Body of pancreas (tissue), 4 donors: ENCODE measurements around the gene CNNM3. TPM values are rescaled to one million over a fixed set of nuclear protein-coding genes. Genes with fewer than 3 reads are reported as not detected.

ENCODE experiments used
- ATAC-seq: fragments of 150-250 bp; one replicate; pipeline ENCODE4 v1.9.1; 2016
- DNase-seq, 4 donors: peaks; one replicate each; pipeline ENCODE4 v3.0.0-alpha.2; 2019
- H3K27ac ChIP-seq, 4 donors: fragments of 200-600 bp; sonication (generic); 1 replicate in 3 of 4; 2 replicates in 1 of 4; pipeline versions ENCODE4 v1.5.1 to v1.6.1; 2016 to 2019; ENCODE audit warnings: mild to moderate bottlenecking in 1 of 4, mixed read lengths in 1 of 4, moderate library complexity in 1 of 4
- H3K27me3 ChIP-seq, 2 donors: fragments of 200-600 bp; sonication (generic); one replicate each; pipeline ENCODE4 v1.6.0; 2016; ENCODE audit warnings: mild to moderate bottlenecking in 1 of 2
- H3K36me3 ChIP-seq, 2 donors: fragments of 200-600 bp; sonication (generic); replicated peaks in 1 of 2; 2 replicates each; pipeline ENCODE4 v1.5.1; 2016; ENCODE audit warnings: low read depth in 2 of 2; ENCODE audit not compliant: insufficient read depth in 1 of 2
- H3K4me1 ChIP-seq: fragments of 200-600 bp; sonication (generic); one replicate; pipeline ENCODE4 v1.6.0; 2016
- H3K4me3 ChIP-seq, 2 donors: fragments of 200-600 bp; sonication (generic); 1 replicate in 1 of 2; 2 replicates in 1 of 2; pipeline ENCODE4 v1.5.1; 2016 to 2019
- H3K9me3 ChIP-seq, 3 donors: fragments of 200-600 bp; sonication (generic); 1 replicate in 2 of 3; 2 replicates in 1 of 3; pipeline ENCODE4 v1.5.1; 2016
- POLR2A ChIP-seq, 3 donors: fragments of 450-650 bp; IDR thresholded peaks; one replicate each; pipeline ENCODE4 v1.6.1; 2016; ENCODE audit warnings: antibody characterized with exemption in 3 of 3, mild to moderate bottlenecking in 2 of 3
- WGBS, 2 donors: methylation state at CpG; one replicate each; pipeline ENCODE4 v1.1.5; 2017; 5-methylcytosine and 5-hydroxymethylcytosine counted together
- intact Hi-C: fragments of 100-400 bp; cut with DNase I; formaldehyde crosslinking; loops from one replicate; pipeline ENCODE4 v1.15.1; 2023
- total RNA-seq, 2 donors: library from RNA; depleted of rRNA; stranded (reverse); fragments of >200 nt; gene quantifications; one replicate each; pipeline ENCODE4 v1.1.0, GENCODE V29; 2016
- TF ChIP-seq, protein P1 (sequence below), 7 experiments: fragments of 450-650 bp in 4 of 7; fragments of 200-600 bp in 3 of 7; sonication (generic) in 3 of 7; IDR thresholded peaks; one replicate each; pipeline ENCODE4 v1.5.1; 2016 to 2019; ENCODE audit warnings: antibody characterized with exemption in 7 of 7

CNNM3 gene
- total RNA-seq, 2 donors from 2014 or later, result 18.2 to 57.7 TPM

DNA sequence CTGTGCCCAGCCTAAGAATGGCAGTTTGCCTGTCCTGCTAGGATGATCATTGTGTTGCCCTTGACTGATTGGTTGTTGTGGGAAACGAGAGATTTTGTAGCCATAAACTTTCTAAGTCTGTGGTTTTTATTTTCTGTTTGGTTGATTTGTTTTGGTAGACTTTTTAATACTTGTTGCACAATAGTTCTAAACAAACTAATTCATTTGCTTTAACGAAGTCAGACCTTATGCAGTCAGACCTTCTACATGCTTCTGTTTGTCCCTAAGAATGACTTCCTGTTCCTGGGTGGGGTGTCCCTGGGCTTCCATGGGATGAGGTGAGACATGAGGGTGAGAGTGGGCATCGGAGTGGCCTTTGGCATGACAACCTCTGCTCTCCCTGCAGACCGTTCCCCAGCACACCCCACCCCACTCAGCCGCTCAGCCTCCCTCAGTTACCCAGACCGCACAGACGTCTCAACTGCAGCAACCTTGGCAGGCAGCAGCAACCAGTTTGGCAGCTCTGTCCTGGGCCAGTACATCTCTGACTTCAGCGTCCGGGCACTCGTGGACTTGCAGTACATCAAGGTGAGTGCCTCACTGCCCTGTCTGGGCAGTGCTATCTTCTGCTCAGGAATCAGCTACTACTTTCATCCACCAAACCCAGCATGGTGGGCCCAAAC, 7.8 kb upstream of the CNNM3 start:
- no peak overlapping the region for H3K4me3 ChIP-seq
- DNase-seq, result peak in 2 of 4 donors; percentile 45 to 60
- peak; percentile 45 for ATAC-seq
- no peaks in the 10 kb centered on the region for H3K9me3 ChIP-seq
- peak overlapping the region in 2 of 4 donors; percentile 20 to 21 for H3K27ac ChIP-seq
- 63 to 70% methylated on average over 3 to 10 of the region's 10 CpGs for WGBS, 2 donors
- H3K27me3 ChIP-seq, result no peaks in the 10 kb centered on the region
- no peaks in the 10 kb centered on the region for H3K36me3 ChIP-seq
- intact Hi-C loops, result no loop called here
- no peaks in the 10 kb centered on the region for H3K4me1 ChIP-seq
- TF ChIP-seq, protein P1, sequence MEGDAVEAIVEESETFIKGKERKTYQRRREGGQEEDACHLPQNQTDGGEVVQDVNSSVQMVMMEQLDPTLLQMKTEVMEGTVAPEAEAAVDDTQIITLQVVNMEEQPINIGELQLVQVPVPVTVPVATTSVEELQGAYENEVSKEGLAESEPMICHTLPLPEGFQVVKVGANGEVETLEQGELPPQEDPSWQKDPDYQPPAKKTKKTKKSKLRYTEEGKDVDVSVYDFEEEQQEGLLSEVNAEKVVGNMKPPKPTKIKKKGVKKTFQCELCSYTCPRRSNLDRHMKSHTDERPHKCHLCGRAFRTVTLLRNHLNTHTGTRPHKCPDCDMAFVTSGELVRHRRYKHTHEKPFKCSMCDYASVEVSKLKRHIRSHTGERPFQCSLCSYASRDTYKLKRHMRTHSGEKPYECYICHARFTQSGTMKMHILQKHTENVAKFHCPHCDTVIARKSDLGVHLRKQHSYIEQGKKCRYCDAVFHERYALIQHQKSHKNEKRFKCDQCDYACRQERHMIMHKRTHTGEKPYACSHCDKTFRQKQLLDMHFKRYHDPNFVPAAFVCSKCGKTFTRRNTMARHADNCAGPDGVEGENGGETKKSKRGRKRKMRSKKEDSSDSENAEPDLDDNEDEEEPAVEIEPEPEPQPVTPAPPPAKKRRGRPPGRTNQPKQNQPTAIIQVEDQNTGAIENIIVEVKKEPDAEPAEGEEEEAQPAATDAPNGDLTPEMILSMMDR (IDR thresholded peaks at IDR 0.05), result no peak
- TF ChIP-seq POLR2A (IDR thresholded peaks at IDR 0.05), result no peak

DNA sequence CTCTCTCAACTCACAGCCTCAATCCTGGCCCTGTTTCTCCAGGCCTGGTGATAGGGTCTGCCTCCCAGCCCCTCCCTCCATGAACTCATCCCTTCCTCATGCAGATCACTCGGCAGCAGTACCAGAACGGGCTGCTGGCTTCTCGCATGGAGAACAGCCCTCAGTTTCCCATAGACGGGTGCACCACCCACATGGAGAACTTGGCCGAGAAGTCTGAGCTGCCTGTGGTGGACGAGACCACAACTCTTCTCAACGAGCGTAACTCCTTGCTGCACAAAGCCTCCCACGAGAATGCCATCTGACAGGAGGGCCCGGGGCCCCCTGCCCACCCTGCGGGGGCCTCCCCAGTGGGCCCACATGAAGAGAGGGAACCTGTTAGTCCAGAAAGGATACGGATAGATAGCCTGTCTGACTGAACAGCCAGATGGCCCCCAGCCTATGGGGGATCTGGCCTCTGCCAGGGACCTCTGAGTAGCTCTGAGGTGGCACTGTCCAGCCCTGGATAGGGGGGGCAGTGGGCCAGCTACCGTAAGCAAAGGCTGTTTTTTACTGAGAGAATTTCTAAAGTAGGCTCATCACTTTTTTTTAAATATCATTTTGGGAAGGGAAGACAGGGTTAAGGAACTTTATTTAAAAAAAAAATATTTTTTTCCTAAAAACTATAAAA, 6.7 kb upstream of the CNNM3 start:
- H3K27ac ChIP-seq, result no peak overlapping the region
- no peaks in the 10 kb centered on the region for H3K9me3 ChIP-seq
- 88 to 89% methylated on average over 11 to 13 of the region's 13 CpGs for WGBS, 2 donors
- DNase-seq, result no peak
- no peaks in the 10 kb centered on the region for H3K27me3 ChIP-seq
- H3K36me3 ChIP-seq, result no peaks in the 10 kb centered on the region
- no peak for TF ChIP-seq POLR2A (IDR thresholded peaks at IDR 0.05)
- TF ChIP-seq, protein P1 (IDR thresholded peaks at IDR 0.05), result no peak
- intact Hi-C loops, result no loop called here
- ATAC-seq, result no peak
- no peaks in the 10 kb centered on the region for H3K4me1 ChIP-seq
- no peak overlapping the region for H3K4me3 ChIP-seq

DNA sequence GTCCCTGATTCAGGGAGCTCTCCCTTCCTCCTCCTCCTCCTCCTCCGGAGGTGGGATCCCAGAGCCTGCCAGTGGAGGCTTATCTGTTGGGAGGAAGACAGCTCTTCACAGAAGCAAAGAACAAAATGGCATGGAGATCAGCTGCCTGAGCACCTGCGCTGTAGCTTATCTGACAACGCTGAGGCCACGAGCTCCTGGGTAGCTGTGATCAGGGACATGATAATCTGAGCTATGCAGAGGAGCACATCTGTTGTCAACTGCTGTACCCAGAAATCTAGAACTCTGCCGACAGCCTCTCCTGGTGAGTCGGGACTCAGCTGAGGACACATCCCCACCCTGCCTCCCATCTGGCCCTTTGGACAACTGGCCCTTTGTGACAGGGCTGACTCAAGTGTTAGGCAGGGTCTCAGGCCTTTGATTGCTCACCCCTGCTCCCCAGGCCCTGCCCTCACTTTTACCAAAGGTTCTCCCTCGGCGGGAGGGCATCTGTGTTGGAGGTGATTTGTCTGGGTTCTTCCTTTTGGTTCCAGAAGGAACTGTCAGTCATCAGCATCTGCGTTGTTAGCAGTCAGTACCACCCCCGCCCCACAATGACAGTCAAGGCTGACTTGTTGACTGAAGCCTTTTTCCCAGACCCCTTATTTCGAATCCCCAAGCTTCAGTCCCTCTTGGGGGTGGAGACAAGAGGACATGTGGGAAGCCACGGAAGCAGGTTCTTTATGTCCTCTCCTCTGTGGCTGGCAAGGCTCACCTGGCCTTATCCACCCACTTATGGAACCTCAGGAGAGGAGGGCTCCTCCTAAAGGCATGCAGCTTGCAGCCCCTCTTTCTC, 5.9 kb upstream of the CNNM3 start:
- H3K4me1 ChIP-seq, result peaks cover 4% of the 10 kb centered on the region
- no peak for ATAC-seq
- no peak overlapping the region for H3K4me3 ChIP-seq
- no peak for DNase-seq
- no peak overlapping the region for H3K27ac ChIP-seq
- no peaks in the 10 kb centered on the region for H3K9me3 ChIP-seq
- 82 to 85% methylated on average over 10 to 12 of the region's 12 CpGs for WGBS, 2 donors
- H3K36me3 ChIP-seq, result no peaks in the 10 kb centered on the region
- H3K27me3 ChIP-seq, result no peaks in the 10 kb centered on the region
- intact Hi-C loops, result no loop called here
- TF ChIP-seq, protein P1 (IDR thresholded peaks at IDR 0.05), result no peak
- TF ChIP-seq POLR2A (IDR thresholded peaks at IDR 0.05), result no peak

DNA sequence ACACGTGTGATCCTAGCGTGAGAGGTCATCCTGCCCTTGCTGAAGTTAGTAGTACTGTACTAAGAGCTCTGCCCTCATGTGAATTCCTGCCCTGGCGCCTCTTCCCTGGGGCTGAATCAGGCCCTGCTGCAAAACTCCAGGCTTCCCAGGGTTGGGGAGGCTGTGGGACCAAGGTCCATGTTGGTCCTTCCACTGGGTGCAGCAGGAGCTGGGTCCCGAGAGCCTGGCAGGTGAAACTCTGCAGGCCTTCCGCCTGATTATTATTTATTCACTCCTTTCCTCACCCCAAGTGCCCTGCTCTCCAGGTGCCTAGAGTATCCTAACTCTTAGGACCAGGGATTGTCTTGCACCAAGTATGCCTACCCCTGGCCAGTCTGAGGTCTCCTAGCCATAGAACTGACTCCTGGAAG, 5.3 kb upstream of the CNNM3 start:
- H3K27ac ChIP-seq, result no peak overlapping the region
- H3K4me3 ChIP-seq, result no peak overlapping the region
- H3K4me1 ChIP-seq, result peaks cover 7% of the 10 kb centered on the region
- intact Hi-C loops, result no loop called here
- TF ChIP-seq, protein P1 (IDR thresholded peaks at IDR 0.05), result no peak
- DNase-seq (no peak), ATAC-seq (no peak)
- H3K27me3 ChIP-seq, result no peaks in the 10 kb centered on the region
- no peaks in the 10 kb centered on the region for H3K36me3 ChIP-seq
- WGBS, 2 donors, result 79 to 93% methylated on average over 3 to 5 of the region's 5 CpGs
- H3K9me3 ChIP-seq, result no peaks in the 10 kb centered on the region
